CD4-positive, alpha-beta T cell treated with Interleukin-15 for 1 hour (primary cell): ENCODE results near the gene ABHD10.

Experiments
- DNase-seq: peaks from one replicate; pipeline ENCODE4 v3.0.0-alpha.2; 2020

ABHD10 gene

GRCh38 chr3:112002096-112002971 is 23.5 kb downstream of the ABHD10 start:
- no peak for DNase-seq

- no peak for DNase-seq
Observed at GRCh38 chr3:112003321-112004080, 24.7 kb downstream of the ABHD10 start.

GRCh38 chr3:112004187-112004586 is 25.4 kb downstream of the ABHD10 start:
- no peak for DNase-seq

GRCh38 chr3:112004669-112005068 is 25.8 kb downstream of the ABHD10 start:
- DNase-seq: no peak

- no peak for DNase-seq
Observed at GRCh38 chr3:112005091-112005672, 26.4 kb downstream of the ABHD10 start.

- no peak for DNase-seq
Observed at GRCh38 chr3:112007633-112008032, 28.8 kb downstream of the ABHD10 start.

- no peak for DNase-seq
Observed at GRCh38 chr3:112009670-112010069, 30.8 kb downstream of the ABHD10 start.

- DNase-seq: no peak
Observed at GRCh38 chr3:112010636-112011035, 31.8 kb downstream of the ABHD10 start.

GRCh38 chr3:112011376-112011940 is 32.6 kb downstream of the ABHD10 start:
- DNase-seq: no peak

- DNase-seq: no peak
Observed at GRCh38 chr3:112012205-112012992, 33.6 kb downstream of the ABHD10 start.

- DNase-seq: peak; percentile 28
Observed at GRCh38 chr3:112013058-112013783, 34.4 kb downstream of the ABHD10 start.

- DNase-seq: no peak
Observed at GRCh38 chr3:112013784-112014143, 34.9 kb downstream of the ABHD10 start.

GRCh38 chr3:112017091-112017490 is 38.3 kb downstream of the ABHD10 start:
- DNase-seq: no peak

GRCh38 chr3:112018712-112019111 is 39.9 kb downstream of the ABHD10 start:
- DNase-seq: no peak

GRCh38 chr3:112019716-112020115 is 40.9 kb downstream of the ABHD10 start:
- no peak for DNase-seq

GRCh38 chr3:112020674-112021085 is 41.9 kb downstream of the ABHD10 start:
- DNase-seq: no peak

- DNase-seq: no peak
Observed at GRCh38 chr3:112027142-112027541, 48.3 kb downstream of the ABHD10 start.

GRCh38 chr3:112027826-112028225 is 49.0 kb downstream of the ABHD10 start:
- no peak for DNase-seq

GRCh38 chr3:112030901-112031300 is 52.1 kb downstream of the ABHD10 start:
- DNase-seq: no peak

GRCh38 chr3:112032098-112032731 is 53.4 kb downstream of the ABHD10 start:
- DNase-seq: no peak

- no peak for DNase-seq
Observed at GRCh38 chr3:112034436-112034835, 55.6 kb downstream of the ABHD10 start, which contains the start of gene TMPRSS7. TSS of gene TMPRSS7 (plus strand) at chr3:112034736. CDS start at chr3:112034846, 110 bp downstream.
